Stimulated activated naive CD8-positive, alpha-beta T cell treated with anti-CD3 and anti-CD28 coated beads, Interleukin-15, Interleukin-2, amounts not matched to agents 100 ng/mL and 50 ng/mL, for 24 hours (primary cell): ENCODE measurements around the gene C16orf92.
"Not testable (repeated sequence)": the region's sequence is repeated elsewhere in the genome, so short reads cannot be mapped to it uniquely, and the experiment has no call there.

Experiments used
- H3K27ac Mint-ChIP-seq: one replicate; pipeline ENCODE4 v1.8.0; 2021; ENCODE audit warnings: mild to moderate bottlenecking, mixed read lengths
- H3K27me3 Mint-ChIP-seq: one replicate; pipeline ENCODE4 v1.8.0; 2021; ENCODE audit warnings: mixed read lengths
- H3K36me3 Mint-ChIP-seq: one replicate; pipeline ENCODE4 v1.8.0; 2021; ENCODE audit warnings: low read depth, mixed read lengths
- H3K4me1 Mint-ChIP-seq: one replicate; pipeline ENCODE4 v1.8.0; 2021; ENCODE audit warnings: low read depth, mixed read lengths
- H3K4me3 Mint-ChIP-seq: one replicate; pipeline ENCODE4 v1.8.0; 2021; ENCODE audit warnings: mild to moderate bottlenecking, mixed read lengths
- H3K9me3 Mint-ChIP-seq: one replicate; pipeline ENCODE4 v1.8.0; 2021; ENCODE audit warnings: mixed read lengths

The C16orf92 gene

GRCh38 chr16:30007378-30007895, 15.6 kb upstream of the C16orf92 start:
- peaks cover 13% of the 10 kb centered on the region for H3K4me1 Mint-ChIP-seq
- no peak overlapping the region for H3K4me3 Mint-ChIP-seq
- peaks cover 5% of the 10 kb centered on the region for H3K36me3 Mint-ChIP-seq
- H3K9me3 Mint-ChIP-seq = no peaks in the 10 kb centered on the region
- H3K27ac Mint-ChIP-seq = no peak overlapping the region
- peaks cover 10% of the 10 kb centered on the region for H3K27me3 Mint-ChIP-seq

- H3K4me1 Mint-ChIP-seq = peaks cover 13% of the 10 kb centered on the region
- H3K36me3 Mint-ChIP-seq = no peaks in the 10 kb centered on the region
- peaks cover 10% of the 10 kb centered on the region for H3K27me3 Mint-ChIP-seq
- no peak overlapping the region for H3K27ac Mint-ChIP-seq
- H3K9me3 Mint-ChIP-seq = no peaks in the 10 kb centered on the region
- no peak overlapping the region for H3K4me3 Mint-ChIP-seq
Observed at GRCh38 chr16:30009085-30009862, 13.7 kb upstream of the C16orf92 start.

GRCh38 chr16:30009990-30010843, 12.8 kb upstream of the C16orf92 start:
- H3K27me3 Mint-ChIP-seq = peaks cover 10% of the 10 kb centered on the region
- peaks cover 13% of the 10 kb centered on the region for H3K4me1 Mint-ChIP-seq
- peak overlapping the region; percentile 62 for H3K4me3 Mint-ChIP-seq
- no peaks in the 10 kb centered on the region for H3K36me3 Mint-ChIP-seq
- H3K9me3 Mint-ChIP-seq = no peaks in the 10 kb centered on the region
- H3K27ac Mint-ChIP-seq = no peak overlapping the region

- Mint-ChIP-seq H3K27ac (no peak within 1 kb of the TSS), H3K36me3 (no peaks in the 10 kb centered on the region), H3K9me3 (no peaks in the 10 kb centered on the region), H3K27me3 (peaks cover 10% of the 10 kb centered on the region), H3K4me1 (peaks cover 13% of the 10 kb centered on the region), H3K4me3 (peak within 1 kb of the TSS; percentile 65)
Observed at GRCh38 chr16:30010844-30011713, 11.9 kb upstream of the C16orf92 start, which contains the start of gene DOC2A. DOC2A (minus strand) TSS chr16:30011027; CDS start chr16:30010222, 805 bp downstream.

GRCh38 chr16:30011714-30012504, 11.1 kb upstream of the C16orf92 start:
- no peaks in the 10 kb centered on the region for H3K9me3 Mint-ChIP-seq
- peaks cover 13% of the 10 kb centered on the region for H3K4me1 Mint-ChIP-seq
- peaks cover 13% of the 10 kb centered on the region for H3K27me3 Mint-ChIP-seq
- H3K27ac Mint-ChIP-seq = no peak overlapping the region
- H3K4me3 Mint-ChIP-seq = peak overlapping the region; percentile 65
- H3K36me3 Mint-ChIP-seq = no peaks in the 10 kb centered on the region

GRCh38 chr16:30012598-30012997, 10.4 kb upstream of the C16orf92 start:
- H3K36me3 Mint-ChIP-seq, H3K4me3 Mint-ChIP-seq, H3K27ac Mint-ChIP-seq, H3K9me3 Mint-ChIP-seq: not testable (repeated sequence)
- H3K4me1 Mint-ChIP-seq = peaks cover 13% of the 10 kb centered on the region
- peaks cover 13% of the 10 kb centered on the region for H3K27me3 Mint-ChIP-seq

- H3K9me3 Mint-ChIP-seq, H3K4me3 Mint-ChIP-seq, H3K27ac Mint-ChIP-seq, H3K36me3 Mint-ChIP-seq: not testable (repeated sequence)
- Mint-ChIP-seq H3K4me1 (peaks cover 10% of the 10 kb centered on the region), H3K27me3 (peaks cover 14% of the 10 kb centered on the region)
Observed at GRCh38 chr16:30015450-30015849, 7.5 kb upstream of the C16orf92 start.

GRCh38 chr16:30016555-30017276, 6.3 kb upstream of the C16orf92 start:
- no peak overlapping the region for H3K4me3 Mint-ChIP-seq
- H3K9me3 Mint-ChIP-seq = no peaks in the 10 kb centered on the region
- no peak overlapping the region for H3K27ac Mint-ChIP-seq
- H3K4me1 Mint-ChIP-seq = peaks cover 18% of the 10 kb centered on the region
- H3K36me3 Mint-ChIP-seq = no peaks in the 10 kb centered on the region
- H3K27me3 Mint-ChIP-seq = peaks cover 16% of the 10 kb centered on the region

- no peak overlapping the region for H3K27ac Mint-ChIP-seq
- peaks cover 11% of the 10 kb centered on the region for H3K27me3 Mint-ChIP-seq
- no peaks in the 10 kb centered on the region for H3K9me3 Mint-ChIP-seq
- no peak overlapping the region for H3K4me3 Mint-ChIP-seq
- H3K36me3 Mint-ChIP-seq = no peaks in the 10 kb centered on the region
- H3K4me1 Mint-ChIP-seq = peaks cover 14% of the 10 kb centered on the region
Observed at GRCh38 chr16:30017277-30017656, 5.7 kb upstream of the C16orf92 start.

GRCh38 chr16:30017937-30018336, 5.1 kb upstream of the C16orf92 start:
- H3K4me1 Mint-ChIP-seq = peaks cover 14% of the 10 kb centered on the region
- H3K4me3 Mint-ChIP-seq, H3K27ac Mint-ChIP-seq, H3K36me3 Mint-ChIP-seq, H3K27me3 Mint-ChIP-seq, H3K9me3 Mint-ChIP-seq: not testable (repeated sequence)

- Mint-ChIP-seq H3K36me3 (no peaks in the 10 kb centered on the region), H3K27me3 (peaks cover 9% of the 10 kb centered on the region), H3K4me3 (no peak overlapping the region), H3K4me1 (peaks cover 14% of the 10 kb centered on the region), H3K9me3 (no peaks in the 10 kb centered on the region), H3K27ac (no peak overlapping the region)
Observed at GRCh38 chr16:30018731-30019158, 4.3 kb upstream of the C16orf92 start.

GRCh38 chr16:30023586-30023985, 588 bp downstream of the C16orf92 start:
- Mint-ChIP-seq H3K27me3 (peaks cover 22% of the 10 kb centered on the region), H3K4me3 (no peak overlapping the region), H3K27ac (no peak overlapping the region), H3K4me1 (peaks cover 13% of the 10 kb centered on the region), H3K36me3 (no peaks in the 10 kb centered on the region), H3K9me3 (no peaks in the 10 kb centered on the region)

GRCh38 chr16:30024451-30024850, 1.5 kb downstream of the C16orf92 start:
- Mint-ChIP-seq H3K4me3 (no peak overlapping the region), H3K27ac (no peak overlapping the region), H3K36me3 (no peaks in the 10 kb centered on the region), H3K27me3 (peaks cover 27% of the 10 kb centered on the region), H3K9me3 (no peaks in the 10 kb centered on the region), H3K4me1 (peaks cover 11% of the 10 kb centered on the region)
